ENCODE measurements around the gene DNAJB12.

The DNAJB12 gene

DNA sequence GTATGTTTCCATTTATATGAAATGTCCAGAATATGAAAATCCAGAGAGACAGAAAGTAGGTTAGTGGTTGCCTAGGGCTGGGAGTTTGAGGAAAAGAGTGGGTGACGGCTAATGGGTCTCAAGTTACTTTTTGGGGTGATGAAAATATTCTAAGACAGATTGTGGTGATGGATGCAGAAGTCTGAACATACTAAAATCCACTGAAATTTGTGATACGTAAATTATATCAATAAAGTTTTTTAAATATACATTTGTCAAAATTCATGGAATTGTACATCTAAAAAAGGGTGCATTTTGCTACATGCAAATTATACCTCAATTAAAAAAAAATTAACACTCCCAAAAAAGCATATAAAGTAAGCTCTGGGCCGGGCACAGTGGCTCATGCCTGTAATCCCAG lies 71.6 kb downstream of the DNAJB12 start:
- H3K4me3 ChIP-seq (ENCODE audit: low read length) = no peak overlapping the region
- no peak for DNase-seq (ENCODE audit: low read depth)
- TF ChIP-seq, protein P1, sequence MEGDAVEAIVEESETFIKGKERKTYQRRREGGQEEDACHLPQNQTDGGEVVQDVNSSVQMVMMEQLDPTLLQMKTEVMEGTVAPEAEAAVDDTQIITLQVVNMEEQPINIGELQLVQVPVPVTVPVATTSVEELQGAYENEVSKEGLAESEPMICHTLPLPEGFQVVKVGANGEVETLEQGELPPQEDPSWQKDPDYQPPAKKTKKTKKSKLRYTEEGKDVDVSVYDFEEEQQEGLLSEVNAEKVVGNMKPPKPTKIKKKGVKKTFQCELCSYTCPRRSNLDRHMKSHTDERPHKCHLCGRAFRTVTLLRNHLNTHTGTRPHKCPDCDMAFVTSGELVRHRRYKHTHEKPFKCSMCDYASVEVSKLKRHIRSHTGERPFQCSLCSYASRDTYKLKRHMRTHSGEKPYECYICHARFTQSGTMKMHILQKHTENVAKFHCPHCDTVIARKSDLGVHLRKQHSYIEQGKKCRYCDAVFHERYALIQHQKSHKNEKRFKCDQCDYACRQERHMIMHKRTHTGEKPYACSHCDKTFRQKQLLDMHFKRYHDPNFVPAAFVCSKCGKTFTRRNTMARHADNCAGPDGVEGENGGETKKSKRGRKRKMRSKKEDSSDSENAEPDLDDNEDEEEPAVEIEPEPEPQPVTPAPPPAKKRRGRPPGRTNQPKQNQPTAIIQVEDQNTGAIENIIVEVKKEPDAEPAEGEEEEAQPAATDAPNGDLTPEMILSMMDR (conservative IDR thresholded peaks at IDR 0.05; ENCODE audit: low read length) = no peak

Measured in AG10803 (cell line).